D721Med (cell line): ENCODE results near the gene TCF19.
"Not testable (repeated sequence)": the region's sequence is repeated elsewhere in the genome, so short reads cannot be mapped to it uniquely, and the experiment has no call there.

Experiments used
- DNase-seq: peaks from one replicate; pipeline ENCODE4 v3.0.0; 2011; ENCODE audit warnings: low spot score; ENCODE audit not compliant: insufficient read length
- FAIRE-seq: peaks from 2 replicates; lab custom pipeline; 2011; peaks lifted over from hg19 to GRCh38; lab: Jason Lieb, UNC
- CTCF ChIP-seq: IDR thresholded peaks from 2 replicates; pipeline ENCODE4 v1.5.1; 2012; ENCODE audit warnings: mild to moderate bottlenecking, control low read depth; ENCODE audit not compliant: insufficient read depth; ENCODE audit errors: missing control alignments

The TCF19 gene

GRCh38 chr6:31197559-31198305 is 39.3 kb downstream of the TCF19 start:
- FAIRE-seq (no peak), DNase-seq (no peak)
- no peak for TF ChIP-seq CTCF

GRCh38 chr6:31199105-31199452 is 40.7 kb downstream of the TCF19 start:
- FAIRE-seq, DNase-seq: not testable (repeated sequence)

GRCh38 chr6:31202259-31203166 is 44.1 kb downstream of the TCF19 start:
- no peak for DNase-seq
- TF ChIP-seq CTCF = no peak
- FAIRE-seq = no peak

- FAIRE-seq (no peak), DNase-seq (no peak)
- TF ChIP-seq CTCF = no peak
Measured at GRCh38 chr6:31203345-31203979, 45.1 kb downstream of the TCF19 start.

- FAIRE-seq (no peak), DNase-seq (no peak)
- no peak for TF ChIP-seq CTCF
Measured at GRCh38 chr6:31204751-31205145, 46.4 kb downstream of the TCF19 start.

- no peak for TF ChIP-seq CTCF
- DNase-seq (no peak), FAIRE-seq (no peak)
Measured at GRCh38 chr6:31205638-31206037, 47.2 kb downstream of the TCF19 start.

- no peak for FAIRE-seq
- no peak for TF ChIP-seq CTCF
- no peak for DNase-seq
Measured at GRCh38 chr6:31208506-31208905, 50.1 kb downstream of the TCF19 start.
